ENCODE data around the gene CMIP. TPM values are rescaled to one million over a fixed set of nuclear protein-coding genes. Genes with fewer than 3 reads are reported as not detected.

Gene CMIP
- total RNA-seq, 3 donors from 2014 or later, result 14.9 to 23.9 (median 17.6) TPM

DNA sequence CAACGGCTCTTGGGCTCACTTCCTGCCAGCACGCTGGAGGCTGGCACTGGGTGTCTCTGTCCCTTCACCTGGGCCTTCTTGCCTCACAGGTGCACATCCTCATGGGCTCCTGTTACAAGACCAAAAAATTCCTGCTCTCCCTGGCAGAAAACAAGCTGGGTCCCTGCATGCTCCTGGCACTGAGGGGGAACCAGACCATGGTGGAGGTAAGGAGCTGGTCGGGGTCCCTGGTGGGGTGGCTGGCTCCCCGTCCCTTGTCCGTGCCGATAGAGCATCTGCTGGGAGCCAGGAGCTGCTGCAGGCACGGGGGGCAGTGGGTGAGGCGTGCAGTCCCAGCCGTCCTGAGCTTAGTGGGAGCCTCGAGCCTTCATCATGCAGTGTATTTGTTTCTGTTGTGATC lies 255.0 kb downstream of the CMIP start:
- intact Hi-C loops (cut with DNase I; ENCODE audit: low total_unique reads), result no loop called here
- Histone ChIP-seq H3K36me3 (no peaks in the 10 kb centered on the region), H3K9me3 (no peaks in the 10 kb centered on the region)

DNA sequence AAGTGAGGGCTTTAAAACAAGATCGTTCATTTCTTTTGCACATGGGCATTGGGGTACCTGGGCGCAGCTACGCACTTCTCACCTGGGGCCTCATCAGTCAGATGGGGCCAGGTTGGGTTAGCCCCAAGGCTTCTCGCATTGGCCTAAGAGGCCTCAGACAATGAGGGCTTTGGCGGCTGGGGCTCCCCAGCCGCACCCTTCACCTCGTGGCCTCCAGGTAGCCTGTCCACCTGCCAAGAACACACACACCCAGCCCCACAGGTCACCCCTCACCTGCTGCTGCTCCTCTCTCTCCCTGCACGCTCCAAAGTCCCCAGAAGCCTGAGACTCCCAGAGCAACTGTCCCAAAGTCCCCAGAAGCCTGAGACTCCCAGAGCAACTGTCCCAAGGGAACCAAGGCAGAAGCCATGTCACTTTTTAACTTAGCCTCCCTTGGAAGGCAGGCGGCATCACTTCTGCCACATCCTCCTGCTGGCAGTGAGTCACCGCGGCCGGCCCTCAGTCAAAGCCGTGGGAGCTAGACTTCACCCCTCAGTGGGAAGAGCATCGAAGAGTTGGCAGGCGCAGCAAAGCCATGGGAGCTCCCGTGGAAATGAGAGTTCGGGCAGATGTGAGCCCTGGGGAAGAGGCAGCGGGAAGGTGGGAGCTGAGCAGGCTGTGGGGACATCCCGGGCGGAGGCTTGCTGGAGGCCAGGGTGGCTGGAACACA lies 255.6 kb downstream of the CMIP start:
- no peak overlapping the region for H3K4me3 ChIP-seq
- no peaks in the 10 kb centered on the region for H3K4me1 ChIP-seq
- intact Hi-C loops (cut with DNase I; ENCODE audit: low total_unique reads), result loop anchor here (1.0 to 10.0 kb wide), 2 partner anchors 23 to 295 kb away; no protein-coding TSS in a partner anchor
- H3K36me3 ChIP-seq, result no peaks in the 10 kb centered on the region
- H3K9me3 ChIP-seq, result no peaks in the 10 kb centered on the region
- no peak overlapping the region for H3K27ac ChIP-seq
- TF ChIP-seq POLR2AphosphoS5 (IDR thresholded peaks at IDR 0.05), result no peak
- no peaks in the 10 kb centered on the region for H3K27me3 ChIP-seq
- no peak for DNase-seq (ENCODE audit: low spot score in 2 of 2)

More for the DNA sequence above, 255.0 kb downstream of the CMIP start:
- no peak overlapping the region for H3K4me3 ChIP-seq
- TF ChIP-seq POLR2A (IDR thresholded peaks at IDR 0.05) (no peak), POLR2AphosphoS5 (IDR thresholded peaks at IDR 0.05) (no peak)
- TF ChIP-seq, protein P1, sequence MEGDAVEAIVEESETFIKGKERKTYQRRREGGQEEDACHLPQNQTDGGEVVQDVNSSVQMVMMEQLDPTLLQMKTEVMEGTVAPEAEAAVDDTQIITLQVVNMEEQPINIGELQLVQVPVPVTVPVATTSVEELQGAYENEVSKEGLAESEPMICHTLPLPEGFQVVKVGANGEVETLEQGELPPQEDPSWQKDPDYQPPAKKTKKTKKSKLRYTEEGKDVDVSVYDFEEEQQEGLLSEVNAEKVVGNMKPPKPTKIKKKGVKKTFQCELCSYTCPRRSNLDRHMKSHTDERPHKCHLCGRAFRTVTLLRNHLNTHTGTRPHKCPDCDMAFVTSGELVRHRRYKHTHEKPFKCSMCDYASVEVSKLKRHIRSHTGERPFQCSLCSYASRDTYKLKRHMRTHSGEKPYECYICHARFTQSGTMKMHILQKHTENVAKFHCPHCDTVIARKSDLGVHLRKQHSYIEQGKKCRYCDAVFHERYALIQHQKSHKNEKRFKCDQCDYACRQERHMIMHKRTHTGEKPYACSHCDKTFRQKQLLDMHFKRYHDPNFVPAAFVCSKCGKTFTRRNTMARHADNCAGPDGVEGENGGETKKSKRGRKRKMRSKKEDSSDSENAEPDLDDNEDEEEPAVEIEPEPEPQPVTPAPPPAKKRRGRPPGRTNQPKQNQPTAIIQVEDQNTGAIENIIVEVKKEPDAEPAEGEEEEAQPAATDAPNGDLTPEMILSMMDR (IDR thresholded peaks at IDR 0.05), result no peak
- no peak overlapping the region for H3K27ac ChIP-seq
- DNase-seq (ENCODE audit: low spot score in 2 of 2), result no peak
- H3K4me1 ChIP-seq, result no peaks in the 10 kb centered on the region
- H3K27me3 ChIP-seq, result no peaks in the 10 kb centered on the region

DNA sequence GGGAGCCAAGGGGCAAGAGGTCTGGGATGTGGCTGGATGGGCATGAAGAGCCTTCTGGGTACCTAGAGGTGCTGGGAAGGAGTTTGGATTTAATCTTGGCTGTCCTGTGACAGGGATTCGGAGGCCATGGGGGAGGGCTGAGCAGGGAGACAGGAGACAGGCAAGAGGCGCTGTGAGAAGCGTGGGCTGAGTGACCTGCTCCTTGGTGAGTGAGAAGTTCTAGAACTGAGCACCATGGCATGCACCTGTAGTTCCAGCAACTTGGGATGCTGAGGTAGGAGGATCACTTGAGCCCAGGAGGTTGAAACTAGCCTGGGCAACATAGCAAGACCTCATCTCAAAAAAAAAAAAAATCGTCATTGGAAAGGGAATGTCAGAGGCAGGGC lies 256.2 kb downstream of the CMIP start:
- no peak overlapping the region for H3K4me3 ChIP-seq
- TF ChIP-seq, protein P1 (IDR thresholded peaks at IDR 0.05), result no peak
- no peaks in the 10 kb centered on the region for H3K36me3 ChIP-seq

DNA sequence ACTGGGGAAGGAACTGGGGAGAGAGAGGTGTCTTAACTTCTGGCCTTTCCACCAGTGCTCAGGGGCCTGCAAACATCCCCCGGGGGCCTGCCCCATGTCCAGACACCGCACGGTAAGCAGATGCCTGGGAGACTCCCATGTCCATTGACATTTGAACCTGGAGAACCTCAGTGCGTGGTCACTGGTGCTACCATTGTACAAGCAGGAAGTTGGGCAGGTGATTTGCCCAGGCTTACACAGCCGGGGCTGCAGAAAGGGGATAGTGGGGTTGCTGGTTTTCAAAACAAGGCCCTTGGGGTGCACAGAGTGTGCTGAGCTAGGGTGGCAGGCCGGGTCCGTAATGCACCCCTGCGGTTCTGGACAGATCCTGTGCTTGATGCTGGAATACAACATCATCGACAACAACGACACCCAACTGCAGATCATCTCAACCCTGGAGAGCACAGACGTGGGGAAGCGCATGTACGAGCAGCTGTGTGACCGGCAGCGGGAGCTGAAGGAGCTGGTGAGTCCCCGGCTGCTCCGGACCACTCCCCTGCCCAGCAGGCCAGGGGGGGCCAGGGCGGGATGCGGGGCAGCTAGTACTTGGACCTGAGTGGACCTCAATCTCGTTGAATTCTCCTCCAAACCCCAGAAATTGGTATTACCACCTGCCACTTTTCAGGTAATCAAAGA lies 256.8 kb downstream of the CMIP start:
- intact Hi-C loops (cut with DNase I; ENCODE audit: low total_unique reads), result loop anchor here (10.0 kb wide), 1 partner anchor 297 kb away; no protein-coding TSS in a partner anchor
- no peak for DNase-seq (ENCODE audit: low spot score in 2 of 2)
- no peak for TF ChIP-seq POLR2A (IDR thresholded peaks at IDR 0.05)
- TF ChIP-seq, protein P1 (IDR thresholded peaks at IDR 0.05), result no peak
- no peak for TF ChIP-seq POLR2AphosphoS5 (IDR thresholded peaks at IDR 0.05)
- Histone ChIP-seq H3K9me3 (no peaks in the 10 kb centered on the region), H3K27ac (no peak overlapping the region), H3K4me1 (no peaks in the 10 kb centered on the region), H3K36me3 (no peaks in the 10 kb centered on the region), H3K27me3 (no peaks in the 10 kb centered on the region), H3K4me3 (no peak overlapping the region)

More for the DNA sequence above, 256.2 kb downstream of the CMIP start:
- Histone ChIP-seq H3K9me3 (no peaks in the 10 kb centered on the region), H3K27ac (no peak overlapping the region), H3K27me3 (no peaks in the 10 kb centered on the region), H3K4me1 (no peaks in the 10 kb centered on the region)
- no peak for DNase-seq (ENCODE audit: low spot score in 2 of 2)
- intact Hi-C loops (cut with DNase I; ENCODE audit: low total_unique reads), result loop anchor here (1.0 to 10.0 kb wide), 2 partner anchors 23 to 296 kb away; no protein-coding TSS in a partner anchor

DNA sequence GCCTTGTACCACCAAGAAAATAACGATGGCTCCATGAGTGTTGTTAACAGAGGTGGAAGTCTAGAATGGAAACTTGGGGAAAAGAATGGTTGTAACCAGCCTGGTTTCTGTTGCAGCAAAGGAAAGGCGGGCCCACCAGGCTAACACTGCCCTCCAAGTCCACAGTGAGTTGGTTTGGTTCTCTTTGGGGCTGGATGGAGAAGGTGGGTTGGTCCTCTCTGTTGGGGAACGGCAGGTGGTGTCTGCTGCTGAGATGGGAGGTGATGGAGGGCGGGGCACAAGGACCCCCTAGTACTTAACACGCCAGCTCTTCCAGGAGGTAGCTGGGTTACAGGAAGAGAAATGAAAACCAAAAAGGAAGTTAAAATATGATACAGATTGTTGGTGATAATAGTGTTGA lies 257.9 kb downstream of the CMIP start:
- intact Hi-C loops (cut with DNase I; ENCODE audit: low total_unique reads), result loop anchor here (10.0 kb wide), 1 partner anchor 298 kb away; no protein-coding TSS in a partner anchor
- no peaks in the 10 kb centered on the region for H3K36me3 ChIP-seq
- DNase-seq (ENCODE audit: low spot score in 2 of 2), result no peak

More for the DNA sequence above, 257.9 kb downstream of the CMIP start:
- Histone ChIP-seq H3K4me1 (no peaks in the 10 kb centered on the region), H3K9me3 (no peaks in the 10 kb centered on the region), H3K27ac (no peak overlapping the region), H3K27me3 (no peaks in the 10 kb centered on the region), H3K4me3 (no peak overlapping the region)
- no peak for TF ChIP-seq POLR2A (IDR thresholded peaks at IDR 0.05)
- no peak for TF ChIP-seq POLR2AphosphoS5 (IDR thresholded peaks at IDR 0.05)
- TF ChIP-seq, protein P1 (IDR thresholded peaks at IDR 0.05), result no peak
